Activated B cell treated with CpG ODN at 0.5 μM for 24 hours (primary cell): Measurements from ENCODE around the gene CCDC149. TPM values are rescaled to one million over a fixed set of nuclear protein-coding genes. Genes with fewer than 3 reads are reported as not detected.

Experiments used
- ATAC-seq: fragments of 200-7000 bp; cut with Tn5 transposase; one replicate; pipeline ENCODE4 v1.10.0; 2021; ENCODE audit warnings: low read depth, mild to moderate bottlenecking, moderate library complexity
- CTCF ChIA-PET: fragments of 350-600 bp; sonication (Branson Sonifier 250); formaldehyde crosslinking; loops from one replicate; lab custom pipeline; 2021; ENCODE audit warnings: antibody characterized with exemption; lab: Charles Lee
- POLR2A ChIA-PET: fragments of 350-600 bp; sonication (Branson Sonifier 250); formaldehyde crosslinking; loops from one replicate; lab custom pipeline; 2021; ENCODE audit warnings: antibody characterized with exemption; lab: Charles Lee
- DNase-seq: peaks from one replicate; pipeline ENCODE4 v3.0.0; 2022
- H3K27ac Mint-ChIP-seq: one replicate; pipeline ENCODE4 v1.8.0; 2020; ENCODE audit warnings: mixed read lengths
- H3K27me3 Mint-ChIP-seq: one replicate; pipeline ENCODE4 v1.8.0; 2021; ENCODE audit warnings: mixed read lengths
- H3K36me3 Mint-ChIP-seq: one replicate; pipeline ENCODE4 v1.8.0; 2021; ENCODE audit warnings: low read depth, mixed read lengths
- H3K4me1 Mint-ChIP-seq: one replicate; pipeline ENCODE4 v1.8.0; 2021; ENCODE audit warnings: mixed read lengths
- H3K4me3 Mint-ChIP-seq: one replicate; pipeline ENCODE4 v1.8.0; 2020; ENCODE audit warnings: mild to moderate bottlenecking, mixed read lengths
- H3K9me3 Mint-ChIP-seq: one replicate; pipeline ENCODE4 v1.8.0; 2020; ENCODE audit warnings: mixed read lengths
- intact Hi-C: fragments of 100-400 bp; cut with micrococcal nuclease; formaldehyde crosslinking; loops from one replicate; pipeline ENCODE4 v1.15.1; 2024
- total RNA-seq: library from RNA; stranded (reverse); gene quantifications from 2 replicates; pipeline ENCODE4 v1.2.3, GENCODE V29; 2022
- TF ChIP-seq, protein P1 (sequence below): fragments of 200-600 bp; IDR thresholded peaks from one replicate; pipeline ENCODE4 v1.8.0; 2022; ENCODE audit warnings: antibody characterized with exemption, mild to moderate bottlenecking

The CCDC149 gene
- total RNA-seq, 1 donor from 2014 or later = not detected

DNA sequence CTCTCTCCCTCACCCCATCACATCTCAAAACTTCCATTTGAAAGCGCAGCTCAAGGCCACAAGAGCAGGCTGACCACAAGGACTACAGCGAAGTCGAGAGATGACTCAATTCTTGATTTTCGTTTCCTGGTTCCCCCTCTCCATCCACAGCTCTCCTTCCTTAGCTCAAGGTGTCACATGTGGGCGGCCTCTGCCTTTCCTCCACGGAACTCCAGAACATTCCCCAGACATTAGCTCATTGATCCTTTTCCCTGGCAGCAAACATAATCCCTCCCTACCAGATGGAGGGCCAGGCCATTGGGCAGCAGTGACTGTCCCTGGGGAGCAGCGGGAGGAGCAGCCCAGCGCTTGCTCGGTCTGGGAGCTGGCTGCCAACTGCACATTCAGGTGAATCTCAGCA, 56.3 kb downstream of the CCDC149 start:
- Mint-ChIP-seq H3K27me3 (peaks cover 2% of the 10 kb centered on the region), H3K4me1 (no peaks in the 10 kb centered on the region), H3K27ac (no peak overlapping the region), H3K9me3 (no peaks in the 10 kb centered on the region), H3K4me3 (no peak overlapping the region), H3K36me3 (no peaks in the 10 kb centered on the region)
- ChIA-PET POLR2A (no interaction called here), CTCF (no interaction called here)
- intact Hi-C loops = no loop called here
- TF ChIP-seq, protein P1, sequence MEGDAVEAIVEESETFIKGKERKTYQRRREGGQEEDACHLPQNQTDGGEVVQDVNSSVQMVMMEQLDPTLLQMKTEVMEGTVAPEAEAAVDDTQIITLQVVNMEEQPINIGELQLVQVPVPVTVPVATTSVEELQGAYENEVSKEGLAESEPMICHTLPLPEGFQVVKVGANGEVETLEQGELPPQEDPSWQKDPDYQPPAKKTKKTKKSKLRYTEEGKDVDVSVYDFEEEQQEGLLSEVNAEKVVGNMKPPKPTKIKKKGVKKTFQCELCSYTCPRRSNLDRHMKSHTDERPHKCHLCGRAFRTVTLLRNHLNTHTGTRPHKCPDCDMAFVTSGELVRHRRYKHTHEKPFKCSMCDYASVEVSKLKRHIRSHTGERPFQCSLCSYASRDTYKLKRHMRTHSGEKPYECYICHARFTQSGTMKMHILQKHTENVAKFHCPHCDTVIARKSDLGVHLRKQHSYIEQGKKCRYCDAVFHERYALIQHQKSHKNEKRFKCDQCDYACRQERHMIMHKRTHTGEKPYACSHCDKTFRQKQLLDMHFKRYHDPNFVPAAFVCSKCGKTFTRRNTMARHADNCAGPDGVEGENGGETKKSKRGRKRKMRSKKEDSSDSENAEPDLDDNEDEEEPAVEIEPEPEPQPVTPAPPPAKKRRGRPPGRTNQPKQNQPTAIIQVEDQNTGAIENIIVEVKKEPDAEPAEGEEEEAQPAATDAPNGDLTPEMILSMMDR = no peak
- no peak for DNase-seq
- no peak for ATAC-seq

DNA sequence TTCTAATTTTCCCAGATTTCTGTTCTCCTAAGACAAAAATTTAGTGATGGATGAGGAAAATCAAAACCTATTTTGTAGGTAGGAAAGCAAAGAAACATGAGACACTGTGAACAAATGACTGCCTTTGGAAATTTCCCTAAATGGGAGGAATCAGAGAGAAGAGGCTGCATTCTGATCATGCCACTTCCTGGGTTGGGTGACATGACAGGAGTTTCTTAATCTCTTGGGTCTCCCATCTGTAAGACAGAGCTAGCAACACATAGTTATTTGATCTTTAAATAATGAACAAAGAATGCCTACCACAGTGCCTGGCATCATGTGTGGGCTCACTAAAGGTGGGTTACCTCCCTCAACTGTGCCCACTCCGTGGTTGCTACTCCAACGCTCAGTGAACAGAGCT, 57.1 kb downstream of the CCDC149 start:
- Mint-ChIP-seq H3K4me3 (no peak overlapping the region), H3K36me3 (no peaks in the 10 kb centered on the region), H3K9me3 (no peaks in the 10 kb centered on the region), H3K4me1 (no peaks in the 10 kb centered on the region), H3K27ac (no peak overlapping the region), H3K27me3 (peaks cover 2% of the 10 kb centered on the region)
- ChIA-PET CTCF (no interaction called here), POLR2A (no interaction called here)
- DNase-seq (no peak), ATAC-seq (no peak)
- TF ChIP-seq, protein P1 = no peak
- intact Hi-C loops = no loop called here

DNA sequence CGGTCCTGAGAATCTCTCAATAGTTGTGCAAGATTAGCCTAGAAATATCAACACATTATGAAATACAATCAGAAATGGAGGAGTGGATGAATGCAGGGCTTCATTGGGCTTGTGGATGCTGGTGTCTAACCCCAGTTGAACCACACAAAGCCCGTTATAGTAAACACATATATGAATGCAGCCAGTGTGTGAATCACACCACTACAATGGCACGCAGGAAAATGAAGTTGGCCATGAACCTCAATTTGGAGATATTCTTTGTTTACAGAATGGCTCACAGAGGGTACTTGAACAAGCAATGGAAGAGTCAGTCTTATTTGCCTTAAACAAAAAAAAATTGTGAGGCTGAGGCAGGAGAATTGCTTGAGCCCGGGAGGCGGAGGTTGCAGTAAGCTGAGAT, 59.7 kb downstream of the CCDC149 start:
- intact Hi-C loops = no loop called here
- H3K27ac Mint-ChIP-seq = no peak overlapping the region
- ChIA-PET CTCF (no interaction called here), POLR2A (no interaction called here)
- H3K4me3 Mint-ChIP-seq = no peak overlapping the region
- DNase-seq = no peak
- TF ChIP-seq, protein P1 = no peak
- H3K27me3 Mint-ChIP-seq = peaks cover 2% of the 10 kb centered on the region
- H3K4me1 Mint-ChIP-seq = no peaks in the 10 kb centered on the region
- ATAC-seq = no peak
- no peaks in the 10 kb centered on the region for H3K9me3 Mint-ChIP-seq
- H3K36me3 Mint-ChIP-seq = no peaks in the 10 kb centered on the region

DNA sequence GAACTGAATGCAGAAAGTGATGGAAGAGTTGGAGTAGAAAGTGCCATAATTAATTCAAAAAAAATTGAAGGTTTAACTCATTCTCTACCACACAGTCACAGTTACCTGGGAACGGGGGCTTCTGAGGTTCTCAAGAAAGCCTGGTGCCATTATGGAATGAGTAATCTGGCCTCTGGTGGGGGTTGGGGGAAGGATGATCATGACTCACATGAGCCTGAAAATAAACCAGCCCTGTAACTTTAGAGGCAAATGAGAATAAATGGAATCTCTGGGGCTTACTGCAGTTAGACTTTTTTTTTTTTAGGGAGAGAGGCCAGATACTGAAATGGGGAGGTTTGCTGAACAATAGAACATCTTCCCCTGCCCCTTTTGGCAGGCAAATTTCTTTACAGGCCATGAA, 62.2 kb downstream of the CCDC149 start:
- DNase-seq = no peak
- ATAC-seq = no peak
- no peaks in the 10 kb centered on the region for H3K36me3 Mint-ChIP-seq
- intact Hi-C loops = no loop called here
- no peaks in the 10 kb centered on the region for H3K9me3 Mint-ChIP-seq
- no peaks in the 10 kb centered on the region for H3K4me1 Mint-ChIP-seq
- H3K27ac Mint-ChIP-seq = no peak overlapping the region
- CTCF ChIA-PET = no interaction called here
- H3K4me3 Mint-ChIP-seq = no peak overlapping the region
- TF ChIP-seq, protein P1 = no peak
- POLR2A ChIA-PET = no interaction called here
- peaks cover 2% of the 10 kb centered on the region for H3K27me3 Mint-ChIP-seq

DNA sequence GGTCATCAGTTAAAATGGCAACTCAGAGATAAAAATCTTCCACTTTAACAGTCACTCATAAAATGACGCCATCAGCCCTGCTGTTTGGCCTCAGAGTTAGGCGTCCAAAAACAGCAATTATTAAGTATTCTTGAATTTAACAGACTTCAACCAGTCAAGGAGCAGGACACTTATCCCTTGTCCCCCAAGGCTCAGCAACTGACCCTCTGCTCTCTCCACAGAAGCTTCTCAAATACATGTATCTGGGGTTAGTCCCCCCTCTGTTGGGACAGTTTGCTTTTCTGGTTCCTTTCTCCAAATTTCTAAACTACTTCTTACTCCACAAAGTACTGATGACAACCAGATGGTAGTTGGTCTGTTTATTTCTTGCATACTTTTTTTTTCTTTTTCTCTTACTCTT, 63.1 kb downstream of the CCDC149 start:
- ATAC-seq (no peak), DNase-seq (no peak)
- intact Hi-C loops = no loop called here
- POLR2A ChIA-PET = no interaction called here
- no peaks in the 10 kb centered on the region for H3K4me1 Mint-ChIP-seq
- peaks cover 2% of the 10 kb centered on the region for H3K27me3 Mint-ChIP-seq
- no peaks in the 10 kb centered on the region for H3K36me3 Mint-ChIP-seq
- CTCF ChIA-PET = no interaction called here
- no peak overlapping the region for H3K27ac Mint-ChIP-seq
- no peak overlapping the region for H3K4me3 Mint-ChIP-seq
- TF ChIP-seq, protein P1 = no peak
- H3K9me3 Mint-ChIP-seq = no peaks in the 10 kb centered on the region
